ENCODE data around the gene TBXA2R.

Gene TBXA2R

GRCh38 chr19:3599776-3600187, 6.9 kb downstream of the TBXA2R start:
- Histone ChIP-seq H3K4me3 (ENCODE audit: low read depth, low read length, poor library complexity, severe bottlenecking) (no peak overlapping the region), H3K36me3 (ENCODE audit: insufficient read depth, low read length) (no peaks in the 10 kb centered on the region), H3K79me2 (ENCODE audit: insufficient read depth, low read length) (no peaks in the 10 kb centered on the region), H3K27ac (ENCODE audit: low read depth, low read length, poor library complexity, severe bottlenecking) (no peak overlapping the region), H3K4me1 (ENCODE audit: insufficient read depth, low read length, severe bottlenecking) (peaks cover 4% of the 10 kb centered on the region), H3F3A (ENCODE audit: insufficient read depth, low read length) (no peaks in the 10 kb centered on the region), H3K9ac (ENCODE audit: low read length) (no peak overlapping the region), H3K27me3 (ENCODE audit: insufficient read depth, low read length) (no peaks in the 10 kb centered on the region; the same call in 1 of the 2 replicates), H4K20me1 (ENCODE audit: insufficient read depth, low read length) (no peaks in the 10 kb centered on the region), H3K9me3 (ENCODE audit: low read length) (no peaks in the 10 kb centered on the region), H3K9me2 (ENCODE audit: low read depth, low read length) (no peaks in the 10 kb centered on the region), H3K4me2 (ENCODE audit: low read length) (no peak overlapping the region), H2AFZ (ENCODE audit: low read length) (no peak overlapping the region)
- no peak for TF ChIP-seq CTCF (IDR thresholded peaks at IDR 0.05; ENCODE audit: low read length)
- no peak for TF ChIP-seq EZH2 (IDR thresholded peaks at IDR 0.05; ENCODE audit: borderline replicate concordance, low read length)

- H2AFZ ChIP-seq (ENCODE audit: low read length) = no peak overlapping the region
- H3K27me3 ChIP-seq (ENCODE audit: insufficient read depth, low read length) = no peaks in the 10 kb centered on the region; the same call in 1 of the 2 replicates
- H3K9me3 ChIP-seq (ENCODE audit: low read length) = no peaks in the 10 kb centered on the region
- H3K9ac ChIP-seq (ENCODE audit: low read length) = no peak overlapping the region
- no peak overlapping the region for H3K27ac ChIP-seq (ENCODE audit: low read depth, low read length, poor library complexity, severe bottlenecking)
- no peak overlapping the region for H3K4me3 ChIP-seq (ENCODE audit: low read depth, low read length, poor library complexity, severe bottlenecking)
- no peaks in the 10 kb centered on the region for H3K9me2 ChIP-seq (ENCODE audit: low read depth, low read length)
- no peaks in the 10 kb centered on the region for H3K4me1 ChIP-seq (ENCODE audit: insufficient read depth, low read length, severe bottlenecking)
- no peaks in the 10 kb centered on the region for H4K20me1 ChIP-seq (ENCODE audit: insufficient read depth, low read length)
- H3K4me2 ChIP-seq (ENCODE audit: low read length) = no peak overlapping the region
- TF ChIP-seq EZH2 (IDR thresholded peaks at IDR 0.05; ENCODE audit: borderline replicate concordance, low read length) (no peak), CTCF (IDR thresholded peaks at IDR 0.05; ENCODE audit: low read length) (no peak)
- H3K79me2 ChIP-seq (ENCODE audit: insufficient read depth, low read length) = no peaks in the 10 kb centered on the region
- H3F3A ChIP-seq (ENCODE audit: insufficient read depth, low read length) = no peaks in the 10 kb centered on the region
- no peaks in the 10 kb centered on the region for H3K36me3 ChIP-seq (ENCODE audit: insufficient read depth, low read length)
These were observed 11.1 kb downstream of the TBXA2R start for GRCh38 chr19:3595521-3596061.

- no peaks in the 10 kb centered on the region for H4K20me1 ChIP-seq (ENCODE audit: insufficient read depth, low read length)
These were observed 13.5 kb downstream of the TBXA2R start for GRCh38 chr19:3593156-3593555.

More at GRCh38 chr19:3593156-3593555, 13.5 kb downstream of the TBXA2R start:
- no peak overlapping the region for H2AFZ ChIP-seq (ENCODE audit: low read length)
- no peak overlapping the region for H3K27ac ChIP-seq (ENCODE audit: low read depth, low read length, poor library complexity, severe bottlenecking)
- no peaks in the 10 kb centered on the region; the same call in 1 of the 2 replicates for H3K27me3 ChIP-seq (ENCODE audit: insufficient read depth, low read length)
- no peaks in the 10 kb centered on the region for H3K9me2 ChIP-seq (ENCODE audit: low read depth, low read length)
- H3K4me1 ChIP-seq (ENCODE audit: insufficient read depth, low read length, severe bottlenecking) = no peaks in the 10 kb centered on the region
- H3K9me3 ChIP-seq (ENCODE audit: low read length) = no peaks in the 10 kb centered on the region
- TF ChIP-seq EZH2 (IDR thresholded peaks at IDR 0.05; ENCODE audit: borderline replicate concordance, low read length) = no peak
- no peak for TF ChIP-seq CTCF (IDR thresholded peaks at IDR 0.05; ENCODE audit: low read length)
- no peaks in the 10 kb centered on the region for H3K36me3 ChIP-seq (ENCODE audit: insufficient read depth, low read length)
- no peak overlapping the region for H3K4me3 ChIP-seq (ENCODE audit: low read depth, low read length, poor library complexity, severe bottlenecking)
- no peaks in the 10 kb centered on the region for H3F3A ChIP-seq (ENCODE audit: insufficient read depth, low read length)
- no peak overlapping the region for H3K4me2 ChIP-seq (ENCODE audit: low read length)
- no peak overlapping the region for H3K9ac ChIP-seq (ENCODE audit: low read length)
- H3K79me2 ChIP-seq (ENCODE audit: insufficient read depth, low read length) = no peaks in the 10 kb centered on the region

Data from OCI-LY1 (cell line).